AG04449 (cell line): ENCODE results near the gene ENGASE.

Experiments
- CTCF ChIA-PET: fragments of 350-600 bp; formaldehyde crosslinking; extraction: SDS; loops from one replicate; lab custom pipeline; 2021; ENCODE audit warnings: antibody characterized with exemption; lab: Yijun Ruan, JAX
- POLR2A ChIA-PET: fragments of 400-600, 350-600 bp; formaldehyde crosslinking; extraction: SDS; loops from one replicate; lab custom pipeline; 2020; ENCODE audit warnings: antibody characterized with exemption, inconsistent platforms; lab: Yijun Ruan, JAX
- DNase-seq: peaks from one replicate; pipeline ENCODE4 v3.0.0-alpha.2; 2010; ENCODE audit warnings: low read depth, low spot score
- H3K4me3 ChIP-seq: 2 replicates; pipeline ENCODE4 v1.5.1; 2011; ENCODE audit warnings: low read depth, mild to moderate bottlenecking, control low read depth, low read length
- TF ChIP-seq, protein P1 (sequence below): IDR thresholded peaks from one replicate; pipeline ENCODE4 v1.5.1; 2011; ENCODE audit warnings: mild to moderate bottlenecking, moderate library complexity, low read length, control low read depth, inconsistent platforms; ENCODE audit not compliant: insufficient read depth; ENCODE audit errors: missing control alignments

The ENGASE gene

DNA sequence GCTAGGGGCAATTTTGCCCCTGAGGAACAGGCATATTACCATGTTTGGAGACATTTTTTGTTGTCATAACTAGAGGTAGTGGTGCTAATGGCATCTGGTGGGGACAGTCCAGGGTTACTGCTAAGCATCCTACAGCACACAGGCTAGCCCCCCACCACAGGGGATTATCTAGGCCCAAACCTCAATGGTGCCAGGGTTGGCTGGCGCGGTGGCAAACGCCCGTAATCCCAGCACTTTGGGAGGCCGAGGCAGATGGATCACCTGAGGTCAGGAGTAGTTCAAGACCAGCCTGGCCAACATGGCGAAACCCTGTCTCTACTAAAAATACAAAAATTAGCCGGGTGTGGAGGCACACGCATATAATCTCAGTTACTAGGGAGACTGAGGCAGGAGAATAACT, 35.5 kb upstream of the ENGASE start:
- TF ChIP-seq, protein P1, sequence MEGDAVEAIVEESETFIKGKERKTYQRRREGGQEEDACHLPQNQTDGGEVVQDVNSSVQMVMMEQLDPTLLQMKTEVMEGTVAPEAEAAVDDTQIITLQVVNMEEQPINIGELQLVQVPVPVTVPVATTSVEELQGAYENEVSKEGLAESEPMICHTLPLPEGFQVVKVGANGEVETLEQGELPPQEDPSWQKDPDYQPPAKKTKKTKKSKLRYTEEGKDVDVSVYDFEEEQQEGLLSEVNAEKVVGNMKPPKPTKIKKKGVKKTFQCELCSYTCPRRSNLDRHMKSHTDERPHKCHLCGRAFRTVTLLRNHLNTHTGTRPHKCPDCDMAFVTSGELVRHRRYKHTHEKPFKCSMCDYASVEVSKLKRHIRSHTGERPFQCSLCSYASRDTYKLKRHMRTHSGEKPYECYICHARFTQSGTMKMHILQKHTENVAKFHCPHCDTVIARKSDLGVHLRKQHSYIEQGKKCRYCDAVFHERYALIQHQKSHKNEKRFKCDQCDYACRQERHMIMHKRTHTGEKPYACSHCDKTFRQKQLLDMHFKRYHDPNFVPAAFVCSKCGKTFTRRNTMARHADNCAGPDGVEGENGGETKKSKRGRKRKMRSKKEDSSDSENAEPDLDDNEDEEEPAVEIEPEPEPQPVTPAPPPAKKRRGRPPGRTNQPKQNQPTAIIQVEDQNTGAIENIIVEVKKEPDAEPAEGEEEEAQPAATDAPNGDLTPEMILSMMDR, result no peak
- no peak for DNase-seq
- no peak overlapping the region for H3K4me3 ChIP-seq
- ChIA-PET POLR2A (no interaction called here), CTCF (interaction anchor here (1.0 to 14.9 kb wide), 4 partner anchors 9 to 349 kb away, joined by 3 to 160 read pairs (median 18); no protein-coding TSS in a partner anchor)

GRCh38 chr17:79039886-79040285, 34.7 kb upstream of the ENGASE start:
- POLR2A ChIA-PET, result no interaction called here
- TF ChIP-seq, protein P1, result no peak
- CTCF ChIA-PET, result interaction anchor here (1.0 to 14.9 kb wide), 4 partner anchors 9 to 348 kb away, joined by 3 to 160 read pairs (median 18); no protein-coding TSS in a partner anchor
- DNase-seq, result no peak
- H3K4me3 ChIP-seq, result no peak overlapping the region

GRCh38 chr17:79041041-79041570, 33.5 kb upstream of the ENGASE start:
- no peak overlapping the region for H3K4me3 ChIP-seq
- no peak for DNase-seq
- CTCF ChIA-PET, result interaction anchor here (0.7 to 14.9 kb wide), 8 partner anchors 11 to 360 kb away, joined by 3 to 160 read pairs (median 4); no protein-coding TSS in a partner anchor
- TF ChIP-seq, protein P1, result no peak
- POLR2A ChIA-PET, result interaction anchor here (0.7 kb wide), 1 partner anchor 688 kb away, joined by 3 read pairs; no protein-coding TSS in a partner anchor

DNA sequence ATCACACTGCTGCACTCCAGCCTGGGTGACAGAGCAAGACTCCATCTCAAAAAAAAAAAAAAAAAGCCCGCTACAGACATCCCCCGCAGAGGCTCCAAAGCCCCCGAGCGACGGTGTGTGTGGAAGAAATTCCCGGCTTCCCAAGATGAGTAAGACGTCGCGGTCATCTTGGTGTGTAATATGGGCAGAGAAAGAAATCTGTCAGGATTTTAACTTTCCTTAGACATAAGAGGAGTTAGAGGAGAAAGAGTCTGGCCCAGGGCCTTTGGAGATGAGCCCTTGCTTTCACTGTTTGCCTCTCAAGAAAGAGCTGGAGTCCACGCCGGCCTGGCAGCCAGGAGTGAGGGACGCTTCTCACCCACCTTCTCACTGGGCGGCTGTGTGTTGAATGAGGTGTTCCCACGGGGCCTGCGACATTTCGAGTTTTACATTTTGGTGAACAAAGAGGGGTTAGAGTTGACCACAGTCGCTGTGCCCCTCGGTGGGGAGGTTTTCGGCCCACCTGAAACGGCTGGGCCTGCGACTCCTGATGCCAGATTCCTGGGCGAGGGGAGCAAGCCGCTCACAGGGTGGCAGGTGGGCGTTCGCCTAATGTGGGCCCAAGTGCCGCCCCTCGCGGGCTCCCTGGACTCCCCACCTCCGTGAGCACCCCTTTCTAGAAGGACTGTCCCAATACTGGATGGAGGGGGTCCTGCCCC, 32.8 kb upstream of the ENGASE start:
- ChIA-PET CTCF (interaction anchor here (0.9 to 14.9 kb wide), 18 partner anchors 9 to 359 kb away, joined by 3 to 160 read pairs (median 4); no protein-coding TSS in a partner anchor), POLR2A (no interaction called here)
- DNase-seq, result no peak
- no peak overlapping the region for H3K4me3 ChIP-seq
- TF ChIP-seq, protein P1, result no peak

DNA sequence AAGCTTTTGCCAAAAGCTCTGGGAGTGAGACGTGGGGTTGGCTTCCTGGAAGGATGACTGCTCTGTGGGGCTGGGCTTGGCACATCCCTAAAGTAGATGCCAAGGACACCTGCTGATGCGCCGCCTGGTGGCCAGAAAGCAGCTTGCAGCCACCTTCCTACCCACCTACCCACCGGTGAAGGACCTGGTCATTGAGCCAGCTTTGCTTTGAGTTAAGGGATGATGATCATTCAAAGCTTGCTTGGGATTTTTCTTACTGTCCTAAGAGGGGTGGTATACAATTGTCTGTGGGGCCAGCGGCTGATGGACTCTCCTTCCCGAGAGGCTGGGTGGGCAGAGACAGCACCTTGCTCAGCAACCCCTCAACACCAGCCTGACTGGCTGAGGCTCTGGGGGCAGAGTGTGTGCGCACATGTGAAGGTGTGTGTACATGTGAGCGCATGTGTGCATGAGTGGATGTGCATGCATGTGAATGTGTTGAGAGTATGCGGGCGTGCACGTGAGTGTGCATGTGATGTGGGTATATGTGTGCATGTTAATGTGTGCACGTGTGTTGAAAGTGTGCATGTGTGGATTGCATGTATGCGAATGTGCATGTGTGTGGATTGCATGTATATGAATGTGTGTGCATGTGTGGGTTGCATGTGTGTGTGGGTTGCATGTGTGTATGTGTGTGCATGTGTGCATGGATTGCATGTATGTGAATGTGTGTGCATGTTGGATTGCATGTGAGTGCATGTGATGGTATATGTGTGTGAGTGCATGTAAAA, 32.0 kb upstream of the ENGASE start:
- ChIA-PET POLR2A (no interaction called here), CTCF (interaction anchor here (0.9 to 14.9 kb wide), 17 partner anchors 9 to 358 kb away, joined by 3 to 160 read pairs (median 4); no protein-coding TSS in a partner anchor)
- DNase-seq, result no peak
- no peak overlapping the region for H3K4me3 ChIP-seq
- TF ChIP-seq, protein P1, result peak; percentile 70
